Spleen (tissue), 7 donors: ENCODE results near the gene CCDC82.

ENCODE experiments used
- POLR2AphosphoS5 ChIP-seq, 3 donors: sonication (generic); formaldehyde crosslinking; IDR thresholded peaks; one replicate each; pipeline ENCODE4 v1.5.1; 2017; ENCODE audit warnings: antibody characterized with exemption in 3 of 3
- TF ChIP-seq, protein P1 (sequence below), 11 experiments: fragments of 200-600 bp in 7 of 11; fragments of 450-650 bp in 4 of 11; sonication (generic) in 4 of 11; IDR thresholded peaks in 8 of 11; conservative IDR thresholded peaks in 3 of 11; 1 replicate in 7 of 11; 2 replicates in 4 of 11; pipeline versions ENCODE4 v1.4.0 to v1.8.0; 2016 to 2021; ENCODE audit warnings: antibody characterized with exemption in 11 of 11, inconsistent platforms in 4 of 11, mild to moderate bottlenecking in 1 of 11
- donor health status: DM: no; HTN: no; CAD: no; lungs with moderate emphysema.
- donor health status: DM: no; HTN: no; CAD: no.
- donor health status: DM: no; HTN: no; CAD: no.

DNA sequence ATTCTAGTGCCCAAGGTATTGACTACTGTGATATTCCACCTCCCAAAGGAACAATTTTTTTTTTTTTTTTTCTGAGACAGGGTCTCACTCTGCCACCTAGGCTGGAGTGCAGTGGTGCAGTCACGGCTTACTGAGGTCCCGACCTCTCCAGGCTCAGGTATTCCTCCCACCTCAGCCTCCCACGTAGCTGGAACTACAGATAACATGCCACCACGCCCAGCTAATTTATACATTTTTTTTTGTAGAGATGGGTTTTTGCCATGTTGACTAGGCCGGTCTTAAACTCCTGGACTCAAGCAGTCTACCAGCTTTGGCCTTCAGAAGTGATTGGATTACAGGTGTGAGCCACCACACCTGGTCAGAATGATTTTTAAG lies 80.1 kb downstream of the CCDC82 start:
- TF ChIP-seq POLR2AphosphoS5 (IDR thresholded peaks at IDR 0.05) = no peak
- TF ChIP-seq, protein P1, sequence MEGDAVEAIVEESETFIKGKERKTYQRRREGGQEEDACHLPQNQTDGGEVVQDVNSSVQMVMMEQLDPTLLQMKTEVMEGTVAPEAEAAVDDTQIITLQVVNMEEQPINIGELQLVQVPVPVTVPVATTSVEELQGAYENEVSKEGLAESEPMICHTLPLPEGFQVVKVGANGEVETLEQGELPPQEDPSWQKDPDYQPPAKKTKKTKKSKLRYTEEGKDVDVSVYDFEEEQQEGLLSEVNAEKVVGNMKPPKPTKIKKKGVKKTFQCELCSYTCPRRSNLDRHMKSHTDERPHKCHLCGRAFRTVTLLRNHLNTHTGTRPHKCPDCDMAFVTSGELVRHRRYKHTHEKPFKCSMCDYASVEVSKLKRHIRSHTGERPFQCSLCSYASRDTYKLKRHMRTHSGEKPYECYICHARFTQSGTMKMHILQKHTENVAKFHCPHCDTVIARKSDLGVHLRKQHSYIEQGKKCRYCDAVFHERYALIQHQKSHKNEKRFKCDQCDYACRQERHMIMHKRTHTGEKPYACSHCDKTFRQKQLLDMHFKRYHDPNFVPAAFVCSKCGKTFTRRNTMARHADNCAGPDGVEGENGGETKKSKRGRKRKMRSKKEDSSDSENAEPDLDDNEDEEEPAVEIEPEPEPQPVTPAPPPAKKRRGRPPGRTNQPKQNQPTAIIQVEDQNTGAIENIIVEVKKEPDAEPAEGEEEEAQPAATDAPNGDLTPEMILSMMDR (IDR thresholded peaks at IDR 0.05 in 8 of 11, conservative IDR thresholded peaks at IDR 0.05 in 3 of 11) = no peak
